HG02938 (cell line): ENCODE results near the gene FOSL2.

Experiments used
- ATAC-seq: cut with Tn5 transposase; IDR thresholded peaks from one replicate; pipeline ENCODE4 v1.9.1; 2021; ENCODE audit warnings: mild to moderate bottlenecking, moderate library complexity; ENCODE audit not compliant: unreplicated experiment

The FOSL2 gene

GRCh38 chr2:28356095-28356911 is 36.4 kb upstream of the FOSL2 start:
- ATAC-seq = no peak

GRCh38 chr2:28357055-28357454 is 35.6 kb upstream of the FOSL2 start:
- ATAC-seq = no peak

- no peak for ATAC-seq
Observed at GRCh38 chr2:28357948-28358667, 34.5 kb upstream of the FOSL2 start.

GRCh38 chr2:28358668-28359201 is 33.9 kb upstream of the FOSL2 start:
- ATAC-seq = no peak

- ATAC-seq = no peak
Observed at GRCh38 chr2:28359222-28360057, 33.2 kb upstream of the FOSL2 start.

GRCh38 chr2:28360058-28360717 is 32.5 kb upstream of the FOSL2 start:
- no peak for ATAC-seq

GRCh38 chr2:28360718-28361293 is 31.9 kb upstream of the FOSL2 start:
- ATAC-seq = no peak

GRCh38 chr2:28361991-28362710 is 30.5 kb upstream of the FOSL2 start:
- ATAC-seq = no peak

GRCh38 chr2:28362991-28363521 is 29.6 kb upstream of the FOSL2 start:
- ATAC-seq = no peak

- ATAC-seq = no peak
Observed at GRCh38 chr2:28363686-28364280, 28.9 kb upstream of the FOSL2 start.

GRCh38 chr2:28364610-28365009 is 28.0 kb upstream of the FOSL2 start:
- no peak for ATAC-seq

GRCh38 chr2:28365158-28365557 is 27.5 kb upstream of the FOSL2 start:
- no peak for ATAC-seq

GRCh38 chr2:28366149-28366495 is 26.5 kb upstream of the FOSL2 start:
- ATAC-seq = no peak

GRCh38 chr2:28366496-28367282 is 26.0 kb upstream of the FOSL2 start:
- ATAC-seq = no peak

GRCh38 chr2:28367667-28368356 is 24.8 kb upstream of the FOSL2 start:
- no peak for ATAC-seq

- no peak for ATAC-seq
Observed at GRCh38 chr2:28368357-28368798, 24.3 kb upstream of the FOSL2 start.

GRCh38 chr2:28369358-28369757 is 23.3 kb upstream of the FOSL2 start:
- ATAC-seq = no peak

- no peak for ATAC-seq
Observed at GRCh38 chr2:28370354-28370753, 22.3 kb upstream of the FOSL2 start.
